HFF-Myc (cell line): ENCODE results near the gene FAM222A.

Experiments
- DNase-seq: peaks from one replicate; pipeline ENCODE4 v3.0.0-alpha.2; 2011; ENCODE audit warnings: low read depth; ENCODE audit errors: extremely low read depth
- H3K4me3 ChIP-seq: replicated peaks from 2 replicates; pipeline ENCODE4 v1.5.1; 2011; ENCODE audit warnings: low read depth, mild to moderate bottlenecking, control low read depth, low read length
- TF ChIP-seq, protein P1 (sequence below): IDR thresholded peaks from 2 replicates; pipeline ENCODE4 v1.5.1; 2012; ENCODE audit warnings: mild to moderate bottlenecking, low read depth, low read length, control low read depth; ENCODE audit errors: missing control alignments

Gene FAM222A

GRCh38 chr12:109760930-109761921 lies 47.6 kb downstream of the FAM222A start:
- TF ChIP-seq, protein P1, sequence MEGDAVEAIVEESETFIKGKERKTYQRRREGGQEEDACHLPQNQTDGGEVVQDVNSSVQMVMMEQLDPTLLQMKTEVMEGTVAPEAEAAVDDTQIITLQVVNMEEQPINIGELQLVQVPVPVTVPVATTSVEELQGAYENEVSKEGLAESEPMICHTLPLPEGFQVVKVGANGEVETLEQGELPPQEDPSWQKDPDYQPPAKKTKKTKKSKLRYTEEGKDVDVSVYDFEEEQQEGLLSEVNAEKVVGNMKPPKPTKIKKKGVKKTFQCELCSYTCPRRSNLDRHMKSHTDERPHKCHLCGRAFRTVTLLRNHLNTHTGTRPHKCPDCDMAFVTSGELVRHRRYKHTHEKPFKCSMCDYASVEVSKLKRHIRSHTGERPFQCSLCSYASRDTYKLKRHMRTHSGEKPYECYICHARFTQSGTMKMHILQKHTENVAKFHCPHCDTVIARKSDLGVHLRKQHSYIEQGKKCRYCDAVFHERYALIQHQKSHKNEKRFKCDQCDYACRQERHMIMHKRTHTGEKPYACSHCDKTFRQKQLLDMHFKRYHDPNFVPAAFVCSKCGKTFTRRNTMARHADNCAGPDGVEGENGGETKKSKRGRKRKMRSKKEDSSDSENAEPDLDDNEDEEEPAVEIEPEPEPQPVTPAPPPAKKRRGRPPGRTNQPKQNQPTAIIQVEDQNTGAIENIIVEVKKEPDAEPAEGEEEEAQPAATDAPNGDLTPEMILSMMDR, result no peak
- H3K4me3 ChIP-seq, result no peak overlapping the region
- DNase-seq, result no peak

GRCh38 chr12:109762071-109762672 lies 48.5 kb downstream of the FAM222A start:
- no peak overlapping the region for H3K4me3 ChIP-seq
- TF ChIP-seq, protein P1, result no peak
- DNase-seq, result no peak

GRCh38 chr12:109762673-109763191 lies 49.1 kb downstream of the FAM222A start:
- TF ChIP-seq, protein P1, result no peak
- no peak for DNase-seq
- no peak overlapping the region for H3K4me3 ChIP-seq

GRCh38 chr12:109763201-109763841 lies 49.7 kb downstream of the FAM222A start:
- peak; percentile 42 for DNase-seq
- no peak overlapping the region for H3K4me3 ChIP-seq
- TF ChIP-seq, protein P1, result no peak

GRCh38 chr12:109764123-109764522 lies 50.5 kb downstream of the FAM222A start:
- TF ChIP-seq, protein P1, result no peak
- H3K4me3 ChIP-seq, result no peak overlapping the region
- no peak for DNase-seq

DNA sequence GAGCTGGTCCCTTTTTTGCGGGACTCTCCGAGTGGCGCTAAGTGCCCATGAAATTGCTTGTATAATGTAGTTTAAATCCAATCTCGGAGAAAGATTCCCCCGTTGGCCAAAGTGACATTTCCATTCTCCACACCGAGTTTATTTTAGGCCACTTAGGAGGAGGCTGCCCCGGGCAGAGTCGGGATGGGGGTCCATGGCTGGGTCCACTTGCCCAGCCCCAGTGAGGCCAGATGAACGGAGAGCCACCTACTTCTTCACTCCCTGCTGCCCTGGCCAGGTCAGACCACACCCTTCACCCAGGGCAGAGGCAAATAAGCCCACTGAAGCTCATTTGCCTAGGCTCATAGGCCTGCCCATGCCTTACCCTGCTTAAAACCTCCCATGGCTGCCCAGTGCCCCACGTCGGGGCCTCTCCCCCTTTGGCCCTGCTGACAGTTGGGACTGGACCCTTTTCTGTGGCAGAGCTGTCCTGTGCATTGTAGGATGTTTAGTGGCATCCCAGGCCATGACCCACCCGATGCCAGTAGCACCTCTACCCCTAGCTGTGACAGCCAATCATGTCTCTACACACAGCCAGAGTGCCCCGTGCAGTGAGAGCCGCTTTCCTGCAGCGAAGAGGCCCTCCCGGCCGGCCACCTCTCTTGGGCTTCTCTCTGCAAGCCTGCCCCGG lies 51.3 kb downstream of the FAM222A start:
- H3K4me3 ChIP-seq, result no peak overlapping the region
- DNase-seq, result no peak
- TF ChIP-seq, protein P1, result no peak
